ENCODE measurements around the gene IFITM2. TPM values are rescaled to one million over a fixed set of nuclear protein-coding genes. Genes with fewer than 3 reads are reported as not detected.
A peak's percentile ranks its signal among the peaks of the same experiment; 100 is the strongest.
"Not testable (repeated sequence)": the region's sequence is repeated elsewhere in the genome, so short reads cannot be mapped to it uniquely, and the experiment has no call there.

Gene IFITM2
- total RNA-seq, 2 donors from 2014 or later = 647 to 724 TPM

- DNase-seq (ENCODE audit: low spot score); intact Hi-C loops (cut with DNase I): not testable (repeated sequence)
These were observed 41.8 kb downstream of the IFITM2 start for GRCh38 chr11:349270-349954.

DNA sequence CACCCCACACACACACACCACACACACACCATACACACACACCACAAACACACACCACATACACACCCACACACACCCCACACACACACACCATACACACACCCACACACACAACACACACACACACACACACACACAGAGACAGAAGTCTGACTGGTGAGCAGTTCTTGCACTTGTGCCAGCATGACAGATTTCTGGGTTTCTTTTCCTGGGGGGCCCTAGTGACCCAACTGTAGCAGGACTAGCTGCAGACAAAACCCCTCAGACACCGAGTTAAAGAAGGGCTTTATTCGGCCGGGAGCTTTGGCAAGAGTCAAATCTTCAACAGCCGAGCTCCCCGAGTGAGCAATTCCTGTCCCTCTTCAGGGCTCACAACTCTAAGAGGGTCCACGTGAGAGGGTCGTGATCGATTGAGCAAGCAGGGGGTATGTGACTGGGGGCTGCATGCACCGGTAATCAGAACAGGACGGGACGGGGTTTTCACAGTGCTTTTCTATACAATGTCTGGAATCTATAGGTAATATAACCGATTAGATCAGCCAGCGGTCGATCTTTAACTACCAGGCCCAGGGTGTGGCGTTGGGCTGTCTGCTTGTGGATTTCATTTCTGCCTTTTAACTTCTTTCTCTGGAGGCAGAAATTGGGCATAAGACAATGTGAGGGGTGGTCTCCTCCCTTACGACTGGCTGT lies 42.6 kb downstream of the IFITM2 start:
- intact Hi-C loops (cut with DNase I) = loop anchor here in 1 of 2 donors (5.0 kb wide), 1 partner anchor 33 kb away; no protein-coding TSS in a partner anchor
- not testable (repeated sequence) for DNase-seq (ENCODE audit: low spot score)

GRCh38 chr11:350723-351255 lies 43.2 kb downstream of the IFITM2 start:
- DNase-seq (ENCODE audit: low spot score) = no peak
- intact Hi-C loops (cut with DNase I) = loop anchor here in 1 of 2 donors (5.0 kb wide), 1 partner anchor 33 kb away; no protein-coding TSS in a partner anchor

- intact Hi-C loops (cut with DNase I) = loop anchor here in 1 of 2 donors (5.0 kb wide), 1 partner anchor 34 kb away; no protein-coding TSS in a partner anchor
- DNase-seq (ENCODE audit: low spot score) = no peak
These were observed 43.8 kb downstream of the IFITM2 start for GRCh38 chr11:351411-351810.

- no peak for DNase-seq (ENCODE audit: low spot score)
- intact Hi-C loops (cut with DNase I) = loop anchor here in 1 of 2 donors (5.0 kb wide), 1 partner anchor 35 kb away; no protein-coding TSS in a partner anchor
These were observed 44.9 kb downstream of the IFITM2 start for GRCh38 chr11:352456-353031.

GRCh38 chr11:353179-353873 lies 45.7 kb downstream of the IFITM2 start:
- intact Hi-C loops (cut with DNase I) = loop anchor here in 1 of 2 donors (5.0 kb wide), 1 partner anchor 36 kb away; no protein-coding TSS in a partner anchor
- DNase-seq (ENCODE audit: low spot score) = peak; percentile 94

GRCh38 chr11:355581-356458 lies 48.2 kb downstream of the IFITM2 start:
- intact Hi-C loops (cut with DNase I) = loop anchor here (5.0 kb wide), 1 partner anchor 49 kb away; the partner anchor contains the start of gene IFITM2 (in 2 of the 2)
- DNase-seq (ENCODE audit: low spot score) = peak; percentile 98

- intact Hi-C loops (cut with DNase I) = loop anchor here (5.0 kb wide), 1 partner anchor 49 kb away; the partner anchor contains the start of gene IFITM2 (in 2 of the 2)
- no peak for DNase-seq (ENCODE audit: low spot score)
These were observed 49.0 kb downstream of the IFITM2 start for GRCh38 chr11:356610-357009.

DNA sequence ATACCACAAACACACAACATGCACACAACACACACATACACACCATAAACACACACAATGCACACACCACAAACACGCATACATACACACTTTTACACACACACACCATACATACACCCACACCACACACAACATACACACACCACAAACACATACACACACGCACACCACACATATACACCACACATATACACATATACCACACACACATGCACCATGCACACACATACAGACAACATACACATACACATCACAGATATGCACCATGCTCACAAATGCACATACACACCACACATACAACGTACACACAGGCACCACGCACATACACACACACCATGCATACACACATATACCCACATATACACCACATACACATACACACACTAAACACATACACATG lies 50.0 kb downstream of the IFITM2 start:
- DNase-seq (ENCODE audit: low spot score) = no peak
- intact Hi-C loops (cut with DNase I) = loop anchor here (5.0 kb wide), 1 partner anchor 50 kb away; the partner anchor contains the start of gene IFITM2 (in 2 of the 2)

DNA sequence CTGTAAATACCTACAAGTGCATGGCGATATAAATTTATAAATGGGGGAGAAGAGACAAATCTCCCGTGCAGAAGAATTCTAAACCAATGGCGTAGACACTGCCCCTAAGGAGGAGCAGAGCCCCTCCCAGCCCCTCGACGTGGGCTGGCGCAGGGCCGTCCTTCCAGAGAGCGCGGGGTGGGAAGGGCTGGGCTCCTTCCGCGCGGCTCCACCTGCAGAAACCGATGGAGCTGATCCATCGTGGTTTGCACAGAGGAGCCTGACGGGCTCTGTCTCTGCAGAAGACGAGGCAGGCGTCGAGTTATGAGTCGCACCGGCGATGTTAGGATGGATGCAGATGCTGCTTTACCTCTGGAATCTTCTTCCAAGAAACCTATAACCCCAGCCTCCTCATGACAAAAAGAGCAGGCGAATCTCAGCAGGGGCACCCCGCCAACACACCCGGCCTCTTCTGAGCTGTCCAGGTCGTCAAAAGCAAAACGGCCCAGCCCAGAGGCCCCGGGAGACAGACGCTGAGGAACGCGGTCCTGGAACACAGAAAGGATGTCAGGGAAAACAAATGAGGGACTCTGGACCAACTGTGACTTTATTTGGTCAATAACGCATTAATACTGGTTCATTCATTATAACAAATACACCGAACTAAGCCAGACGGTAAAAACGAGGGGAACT lies 50.6 kb downstream of the IFITM2 start:
- DNase-seq (ENCODE audit: low spot score) = peak; percentile 81
- intact Hi-C loops (cut with DNase I) = loop anchor here (5.0 kb wide), 1 partner anchor 51 kb away; the partner anchor contains the start of gene IFITM2 (in 2 of the 2)

Other genes with a start within 250 kb of the IFITM2 start
- not detected for gene SCGB1C1, start 114.7 kb upstream of the IFITM2 start, total RNA-seq
- gene BET1L, start 100.4 kb upstream of the IFITM2 start, total RNA-seq = 10 to 100 TPM; 37.5 to 39.1 TPM
- gene RIC8A, start 100.1 kb upstream of the IFITM2 start, total RNA-seq = 10 to 100 TPM; 73.8 to 87.5 TPM
- gene SIRT3, start 71.5 kb upstream of the IFITM2 start, total RNA-seq = 10 to 100 TPM in 1 of 2 donors, 1 to 10 TPM in 1; 9.1 to 13.3 TPM
- gene PSMD13, start 70.8 kb upstream of the IFITM2 start, total RNA-seq = 10 to 100 TPM; 83.2 to 89.6 TPM
- gene NLRP6, start 29.4 kb upstream of the IFITM2 start, total RNA-seq = under 1 TPM; 0.38 to 0.42 TPM
- gene PGGHG, start 18.7 kb upstream of the IFITM2 start, total RNA-seq = 10 to 100 TPM; 18.8 to 20.7 TPM
- gene IFITM5, start 8.3 kb upstream of the IFITM2 start, total RNA-seq = not detected
- 100 to 1,000 TPM; 205 to 275 TPM for gene IFITM1, start 6.2 kb downstream of the IFITM2 start, total RNA-seq
- gene IFITM3, start 13.0 kb downstream of the IFITM2 start, total RNA-seq = 1,000 to 10,000 TPM; 1,080 to 1,276 TPM
- 1 to 10 TPM in 1 of 2 donors, under 1 TPM in 1; 0.52 to 1.8 TPM for gene B4GALNT4, start 61.7 kb downstream of the IFITM2 start, total RNA-seq
- under 1 TPM in 1 of 2 donors, not detected in 1; 0.10 TPM for gene PKP3, start 86.4 kb downstream of the IFITM2 start, total RNA-seq
- 10 to 100 TPM; 30.7 to 45.2 TPM for gene SIGIRR, start 107.2 kb downstream of the IFITM2 start, total RNA-seq
- under 1 TPM; 0.57 to 0.93 TPM for gene ANO9, start 134.2 kb downstream of the IFITM2 start, total RNA-seq
- gene PTDSS2, start 142.5 kb downstream of the IFITM2 start, total RNA-seq = 10 to 100 TPM; 16.3 to 16.7 TPM
- 100 to 1,000 TPM; 197 to 209 TPM for gene RNH1, start 199.4 kb downstream of the IFITM2 start, total RNA-seq
- 10 to 100 TPM; 37.2 to 48.5 TPM for gene HRAS, start 227.8 kb downstream of the IFITM2 start, total RNA-seq
- gene LRRC56, start 229.7 kb downstream of the IFITM2 start, total RNA-seq = under 1 TPM; 0.43 to 0.56 TPM